ENCODE measurements around the gene OLIG2.

- TF ChIP-seq CTCF (IDR thresholded peaks at IDR 0.05) (no peak), POLR2A (IDR thresholded peaks at IDR 0.05) (no peak), POLR2AphosphoS5 (IDR thresholded peaks at IDR 0.05) (no peak)
Measured at GRCh38 chr21:32993894-32994293, 31.8 kb upstream of the OLIG2 start.
